A549 treated with RU486 at 1 μM for 4 hours (cell line): ENCODE measurements around the gene FAM83B. TPM values are rescaled to one million over a fixed set of nuclear protein-coding genes. Genes with fewer than 3 reads are reported as not detected.

Source experiments
- total RNA-seq: library from RNA; stranded (reverse); fragments of 200-300 nt; extraction: Qiagen RNA extraction; gene quantifications from 5 replicates; pipeline ENCODE4 v1.2.3, GENCODE V29; 2022; ENCODE audit warnings: low read depth

Gene FAM83B
- total RNA-seq: 0.06 to 0.13 TPM (median 0.09 TPM) in 5 replicates

DNA sequence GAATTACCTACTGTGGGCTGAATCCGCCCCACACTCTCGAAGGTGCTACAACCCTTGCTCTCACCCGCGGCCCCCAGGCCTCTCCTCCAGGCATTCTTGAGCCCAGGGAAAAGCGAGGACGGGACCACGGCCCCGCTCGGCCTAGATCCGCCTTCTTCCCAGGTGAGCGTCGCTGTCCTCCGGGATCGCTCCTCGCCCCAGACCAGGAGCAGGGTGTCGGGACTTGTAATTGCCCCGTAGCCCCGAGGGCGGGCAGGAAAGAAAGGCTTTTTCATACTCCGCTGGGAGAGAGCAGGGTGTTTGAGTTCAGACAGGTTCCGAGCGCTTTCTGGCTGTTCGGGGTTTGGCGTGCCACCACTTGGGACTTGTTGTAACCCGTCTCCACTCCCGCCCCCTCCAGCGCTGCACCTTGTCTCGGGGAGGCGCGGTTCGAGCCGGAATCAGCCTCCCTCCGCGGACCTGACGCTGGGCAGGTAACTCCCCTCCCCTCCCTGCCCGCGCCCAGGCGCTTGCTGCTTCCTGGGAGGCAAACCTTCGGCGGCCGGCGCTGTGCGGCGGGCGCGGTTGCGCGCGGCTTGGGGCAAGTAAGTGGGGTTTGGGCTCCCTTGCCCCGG lies at the start of gene FAM83B:
TSS of gene FAM83B (plus strand) at position 529 of the 614 bp plus-strand sequence. CDS start 23,476 bp downstream, outside the sequence.

